ENCODE data around the gene SLK. TPM values are rescaled to one million over a fixed set of nuclear protein-coding genes. Genes with fewer than 3 reads are reported as not detected.

Gene SLK
- total RNA-seq, 4 donors from 2014 or later, result 83.1 to 105 (median 102) TPM

GRCh38 chr10:103979530-103979929 is 12.6 kb downstream of the SLK start:
- no peak for DNase-seq (ENCODE audit: extremely low spot score)
- no peaks in the 10 kb centered on the region for H3K27me3 ChIP-seq
- peaks cover 15 to 25% (median 23%) of the 10 kb centered on the region in 4 donors for H3K4me1 ChIP-seq
- H3K4me3 ChIP-seq, result no peak overlapping the region
- intact Hi-C loops (cut with DNase I), result no loop called here
- H3K36me3 ChIP-seq, result no peaks in the 10 kb centered on the region
- 88% methylated on average over 2 of the region's 2 CpGs for WGBS
- H3K9me3 ChIP-seq, result no peaks in the 10 kb centered on the region
- no peak overlapping the region for H3K27ac ChIP-seq (replicated peaks in 1 of 4)
- TF ChIP-seq CTCF (IDR thresholded peaks at IDR 0.05) (no peak), POLR2A (IDR thresholded peaks at IDR 0.05; ENCODE audit: low read depth) (no peak), POLR2AphosphoS5 (IDR thresholded peaks at IDR 0.05) (no peak), EP300 (IDR thresholded peaks at IDR 0.05) (no peak)

- TF ChIP-seq CTCF (IDR thresholded peaks at IDR 0.05), result no peak
- no peaks in the 10 kb centered on the region for H3K9me3 ChIP-seq
- no peak for DNase-seq (ENCODE audit: extremely low spot score)
- WGBS, result 83% methylated on average over 6 of the region's 6 CpGs
- H3K4me3 ChIP-seq, result no peak overlapping the region
- intact Hi-C loops (cut with DNase I), result loop anchor here (5.0 kb wide), 1 partner anchor 37 kb away; no protein-coding TSS in a partner anchor
- H3K4me1 ChIP-seq, result peaks cover 15 to 34% (median 29%) of the 10 kb centered on the region in 4 donors
- H3K27me3 ChIP-seq, result no peaks in the 10 kb centered on the region
- no peaks in the 10 kb centered on the region for H3K36me3 ChIP-seq
- H3K27ac ChIP-seq (replicated peaks in 1 of 4), result no peak overlapping the region
Observed at GRCh38 chr10:103980288-103980906, 13.5 kb downstream of the SLK start.

GRCh38 chr10:103982639-103983038 is 15.7 kb downstream of the SLK start:
- Histone ChIP-seq H3K4me1 (peaks cover 23 to 54% (median 46%) of the 10 kb centered on the region in 4 donors), H3K27ac (replicated peaks in 1 of 4) (no peak overlapping the region), H3K9me3 (no peaks in the 10 kb centered on the region), H3K4me3 (no peak overlapping the region), H3K36me3 (no peaks in the 10 kb centered on the region), H3K27me3 (no peaks in the 10 kb centered on the region)
- no peak for DNase-seq (ENCODE audit: extremely low spot score)
- intact Hi-C loops (cut with DNase I), result loop anchor here (5.0 kb wide), 1 partner anchor 35 kb away; no protein-coding TSS in a partner anchor
- 99% methylated on average over 4 of the region's 4 CpGs for WGBS
- no peak for TF ChIP-seq EP300 (IDR thresholded peaks at IDR 0.05)
- TF ChIP-seq POLR2AphosphoS5 (IDR thresholded peaks at IDR 0.05), result no peak
- TF ChIP-seq CTCF (IDR thresholded peaks at IDR 0.05), result peak in 1 of 3 experiments; percentile 12

GRCh38 chr10:103983367-103983911 is 16.5 kb downstream of the SLK start:
- H3K27me3 ChIP-seq, result no peaks in the 10 kb centered on the region
- intact Hi-C loops (cut with DNase I), result loop anchor here (5.0 kb wide), 1 partner anchor 34 kb away; no protein-coding TSS in a partner anchor
- no peak overlapping the region for H3K27ac ChIP-seq (replicated peaks in 1 of 4)
- TF ChIP-seq POLR2A (IDR thresholded peaks at IDR 0.05; ENCODE audit: low read depth) (no peak), EP300 (IDR thresholded peaks at IDR 0.05) (no peak), POLR2AphosphoS5 (IDR thresholded peaks at IDR 0.05) (no peak), CTCF (IDR thresholded peaks at IDR 0.05) (no peak)
- WGBS, result 36% methylated on average over 4 of the region's 4 CpGs
- no peaks in the 10 kb centered on the region for H3K36me3 ChIP-seq
- H3K4me1 ChIP-seq, result peaks cover 23 to 62% (median 54%) of the 10 kb centered on the region in 4 donors
- no peak overlapping the region for H3K4me3 ChIP-seq
- H3K9me3 ChIP-seq, result no peaks in the 10 kb centered on the region
- DNase-seq (ENCODE audit: extremely low spot score), result no peak

GRCh38 chr10:103985726-103986125 is 18.8 kb downstream of the SLK start:
- no peak for DNase-seq (ENCODE audit: extremely low spot score)
- no peak overlapping the region for H3K4me3 ChIP-seq
- no peaks in the 10 kb centered on the region for H3K9me3 ChIP-seq
- no peaks in the 10 kb centered on the region for H3K36me3 ChIP-seq
- TF ChIP-seq CTCF (IDR thresholded peaks at IDR 0.05) (no peak), POLR2AphosphoS5 (IDR thresholded peaks at IDR 0.05) (no peak), EP300 (IDR thresholded peaks at IDR 0.05) (no peak), POLR2A (IDR thresholded peaks at IDR 0.05; ENCODE audit: low read depth) (no peak)
- H3K4me1 ChIP-seq, result peaks cover 23 to 79% (median 74%) of the 10 kb centered on the region in 4 donors
- intact Hi-C loops (cut with DNase I), result no loop called here
- no peaks in the 10 kb centered on the region for H3K27me3 ChIP-seq
- no peak overlapping the region for H3K27ac ChIP-seq (replicated peaks in 1 of 4)
